Psoas muscle (tissue), 8 donors: ENCODE results near the gene ACSL3. TPM values are rescaled to one million over a fixed set of nuclear protein-coding genes. Genes with fewer than 3 reads are reported as not detected.

Experiments
- ATAC-seq, 4 donors: fragments of 200-7000 bp; cut with Tn5 transposase; one replicate each; pipeline ENCODE4 v1.9.1; 2020; ENCODE audit warnings: moderate library complexity in 3 of 4, mild to moderate bottlenecking in 2 of 4
- DNase-seq, 2 donors: peaks; one replicate each; pipeline ENCODE4 v3.0.0-alpha.2; 2020
- H3K27ac ChIP-seq: fragments of 200-600 bp; one replicate; pipeline ENCODE4 v1.8.0; 2022
- H3K27me3 ChIP-seq, 3 donors: fragments of 200-600 bp in 1 of 3; one replicate each; pipeline versions ENCODE4 v1.6.1 to v1.8.0; 2013 to 2022; ENCODE audit warnings: low read length in 2 of 3, mild to moderate bottlenecking in 2 of 3, moderate library complexity in 1 of 3; ENCODE audit not compliant: insufficient read depth in 3 of 3
- H3K36me3 ChIP-seq, 2 donors: fragments of 200-600 bp in 1 of 2; one replicate each; pipeline versions ENCODE4 v1.6.1 to v1.8.0; 2013 to 2022; ENCODE audit warnings: low read depth in 1 of 2, mild to moderate bottlenecking in 1 of 2, moderate library complexity in 1 of 2; ENCODE audit not compliant: insufficient read depth in 1 of 2
- H3K4me1 ChIP-seq: fragments of 200-600 bp; one replicate; pipeline ENCODE4 v1.8.0; 2022
- H3K4me3 ChIP-seq: fragments of 200-600 bp; one replicate; pipeline ENCODE4 v1.8.0; 2022; ENCODE audit warnings: mild to moderate bottlenecking
- H3K9me3 ChIP-seq: fragments of 200-600 bp; one replicate; pipeline ENCODE4 v1.8.0; 2022
- CTCF ChIP-seq: fragments of 200-600 bp; IDR thresholded peaks from one replicate; pipeline ENCODE4 v1.8.0; 2022; ENCODE audit warnings: antibody characterized with exemption
- WGBS, 3 donors: extraction: QIAGEN DNeasy Blood & Tissue Kit; methylation state at CpG; one replicate each; pipeline versions ENCODE4 v1.1.6 to v1.1.7; 2013; 5-methylcytosine and 5-hydroxymethylcytosine counted together
- intact Hi-C, 2 donors: fragments of 100-400 bp; cut with DNase I; formaldehyde crosslinking; loops; one replicate each; pipeline versions ENCODE4 v1.11.0 to v1.14.2; 2022
- polyA plus RNA-seq, 3 donors: library from polyadenylated mRNA; stranded (reverse); fragments of 200-250 nt; gene quantifications; one replicate each; pipeline ENCODE4 v1.2.3, GENCODE V29; 2013
- total RNA-seq, 4 donors: library from RNA; stranded (reverse); fragmentation: NEBNext Ultra II Directional in 2 of 4; extraction: Animal tissue kit (Norgen Biotek cat#: 25700) in 2 of 4; gene quantifications; one replicate each; pipeline versions ENCODE4 v1.2.1 to v1.2.4, GENCODE V29; 2021 to 2023
- donor health status: healthy with polysubstance abuse.
- donor health status: DM: no; HTN: no; CAD: no; lungs with moderate emphysema.
- donor health status: Bipolar disorder and iron deficiency.
- donor health status: healthy.
- donor health status: DM: yes; HTN: yes; CAD: no.
- donor health status: DM: no; HTN: no; CAD: no.
- donor health status: DM: no; HTN: no; CAD: no.
- donor health status: DM: yes; HTN: yes; CAD: no.

Gene ACSL3
- total and polyA plus RNA-seq, 7 donors, result 13.5 to 136 (median 27.5) TPM

DNA sequence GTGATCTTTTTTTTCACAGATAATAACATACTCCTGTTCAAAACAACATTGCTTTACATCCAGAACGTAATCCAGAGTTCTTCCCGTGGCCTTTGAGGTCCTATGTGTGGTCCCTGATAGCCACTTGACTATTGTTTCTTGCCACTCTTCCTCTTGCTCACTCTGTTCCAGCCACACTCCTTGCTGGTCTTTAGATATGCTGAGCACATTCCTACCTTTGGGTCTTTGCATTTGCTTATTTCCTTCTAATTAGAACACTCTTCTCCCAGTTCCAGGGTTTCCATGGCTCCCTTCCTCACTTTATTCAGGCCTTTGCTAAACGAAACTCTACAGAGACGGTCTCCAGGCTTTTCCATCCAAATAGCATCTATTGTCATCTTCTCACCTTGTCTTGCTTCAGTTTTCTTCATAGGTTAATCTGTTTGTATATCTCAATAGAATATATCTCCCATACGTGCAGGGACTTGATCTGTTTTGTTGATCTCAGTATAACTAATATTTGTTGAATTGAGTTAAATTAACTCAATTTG lies 59.9 kb downstream of the ACSL3 start:
- peak overlapping the region; percentile 62 for H3K27ac ChIP-seq
- intact Hi-C loops, result loop anchor here in 1 of 2 donors (5.0 kb wide), 1 partner anchor 228 kb away; no protein-coding TSS in a partner anchor

DNA sequence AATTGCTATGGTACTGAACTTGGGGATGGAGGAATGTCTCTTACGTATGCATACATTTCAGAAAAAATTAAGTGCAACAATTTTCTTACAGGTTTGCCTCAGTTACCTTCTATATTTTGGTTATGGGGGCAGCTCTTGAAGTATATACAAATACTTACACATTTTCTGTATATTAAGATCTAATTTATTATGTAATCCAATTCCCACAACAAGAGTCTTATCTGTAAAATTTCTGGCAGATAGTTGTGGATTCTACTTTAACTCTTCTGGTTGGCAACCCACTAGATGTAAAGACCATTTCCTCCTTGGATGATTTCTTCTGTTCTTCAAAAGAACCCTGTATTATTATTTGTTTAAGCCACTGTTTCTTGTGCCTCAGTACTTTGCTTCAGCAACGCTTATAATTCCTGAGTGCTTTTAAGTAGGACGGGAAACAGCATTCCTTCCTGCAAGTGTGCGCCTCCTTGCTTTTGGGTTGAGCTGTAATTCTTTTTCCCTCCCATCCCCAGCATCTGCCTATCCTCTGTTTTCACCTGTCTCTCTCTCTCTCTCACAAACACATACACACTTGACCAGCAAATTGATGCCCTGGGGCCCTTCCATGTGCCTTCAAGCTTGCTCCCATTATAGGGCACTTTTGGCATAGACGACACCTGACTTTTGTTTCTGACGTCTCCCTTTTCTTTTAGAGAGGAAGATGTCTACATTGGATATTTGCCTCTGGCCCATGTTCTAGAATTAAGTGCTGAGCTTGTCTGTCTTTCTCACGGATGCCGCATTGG lies 61.4 kb downstream of the ACSL3 start:
- intact Hi-C loops, result loop anchor here in 1 of 2 donors (5.0 kb wide), 1 partner anchor 230 kb away; no protein-coding TSS in a partner anchor
- Histone ChIP-seq H3K27me3 (no peaks in the 10 kb centered on the region), H3K4me1 (peaks cover 26% of the 10 kb centered on the region), H3K4me3 (no peak overlapping the region), H3K27ac (no peak overlapping the region), H3K9me3 (no peaks in the 10 kb centered on the region), H3K36me3 (peaks cover 3 to 87% of the 10 kb centered on the region in 2 donors)
- 85 to 89% (median 85%) methylated on average over 8 of the region's 8 CpGs for WGBS, 3 donors
- no peak for TF ChIP-seq CTCF
- DNase-seq, result no peak
- ATAC-seq, result no peak

More for the DNA sequence above, 59.9 kb downstream of the ACSL3 start:
- Histone ChIP-seq H3K9me3 (no peaks in the 10 kb centered on the region), H3K27me3 (no peaks in the 10 kb centered on the region), H3K4me1 (peaks cover 26% of the 10 kb centered on the region), H3K36me3 (peaks cover 3 to 82% of the 10 kb centered on the region in 2 donors), H3K4me3 (no peak overlapping the region)
- no peak for ATAC-seq
- DNase-seq, result no peak
- WGBS, 3 donors, result 89 to 95% (median 95%) methylated on average over 5 of the region's 5 CpGs
- no peak for TF ChIP-seq CTCF

DNA sequence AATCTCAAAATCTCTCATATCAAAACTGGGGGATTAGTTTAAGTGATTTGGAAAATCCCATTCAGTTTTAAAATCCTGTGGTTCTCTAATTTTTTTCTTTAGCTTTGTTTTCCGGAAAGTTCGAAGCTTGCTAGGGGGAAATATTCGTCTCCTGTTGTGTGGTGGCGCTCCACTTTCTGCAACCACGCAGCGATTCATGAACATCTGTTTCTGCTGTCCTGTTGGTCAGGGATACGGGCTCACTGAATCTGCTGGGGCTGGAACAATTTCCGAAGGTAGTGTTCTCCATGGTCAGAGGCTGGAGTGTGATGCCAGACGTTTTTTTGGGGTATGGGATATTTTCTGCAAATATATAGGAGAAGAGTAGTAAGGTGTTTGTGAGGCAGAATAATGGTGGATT lies 66.1 kb downstream of the ACSL3 start:
- H3K27me3 ChIP-seq, result no peaks in the 10 kb centered on the region
- TF ChIP-seq CTCF, result no peak
- peaks cover 3 to 95% of the 10 kb centered on the region in 2 donors for H3K36me3 ChIP-seq
- no peak overlapping the region for H3K4me3 ChIP-seq
- H3K9me3 ChIP-seq, result no peaks in the 10 kb centered on the region
- no peaks in the 10 kb centered on the region for H3K4me1 ChIP-seq
- ATAC-seq (no peak), DNase-seq (no peak)
- intact Hi-C loops, result no loop called here
- WGBS, 3 donors, result 86 to 90% (median 90%) methylated on average over 9 of the region's 9 CpGs
- H3K27ac ChIP-seq, result no peak overlapping the region

GRCh38 chr2:222927600-222927999 lies 66.8 kb downstream of the ACSL3 start:
- no peak for ATAC-seq
- Histone ChIP-seq H3K9me3 (no peaks in the 10 kb centered on the region), H3K4me1 (no peaks in the 10 kb centered on the region), H3K4me3 (no peak overlapping the region), H3K27me3 (no peaks in the 10 kb centered on the region), H3K27ac (no peak overlapping the region), H3K36me3 (peaks cover 3 to 93% of the 10 kb centered on the region in 2 donors)
- DNase-seq, result no peak
- intact Hi-C loops, result no loop called here
- no peak for TF ChIP-seq CTCF
- WGBS, 3 donors, result 85 to 87% (median 87%) methylated on average over 5 of the region's 5 CpGs
